ENCODE measurements around the gene ZNF91. TPM values are rescaled to one million over a fixed set of nuclear protein-coding genes. Genes with fewer than 3 reads are reported as not detected.
"Not testable (repeated sequence)": the region's sequence is repeated elsewhere in the genome, so short reads cannot be mapped to it uniquely, and the experiment has no call there.

The ZNF91 gene
- polyA plus RNA-seq, 1 donor = 28.7 TPM

DNA sequence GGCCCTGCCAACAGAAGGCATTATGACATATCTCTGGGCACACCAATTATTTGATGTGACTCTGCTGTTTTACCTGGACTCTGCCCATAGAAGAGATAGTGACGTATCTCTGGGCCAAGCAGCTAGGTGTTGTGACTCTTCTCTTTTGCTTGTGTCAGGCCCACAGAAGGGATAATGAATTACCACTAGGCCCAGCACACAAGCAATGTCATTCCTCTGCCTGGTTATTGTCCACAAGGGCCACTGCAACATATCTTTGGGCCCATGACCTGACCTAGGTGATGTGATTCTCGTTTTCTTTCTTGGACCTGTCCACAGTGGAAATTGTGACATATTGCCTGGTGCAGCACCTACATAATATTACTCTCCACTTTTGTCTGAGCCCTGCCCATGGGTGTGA is 80.0 kb downstream of the ZNF91 start:
- no peak for DNase-seq

DNA sequence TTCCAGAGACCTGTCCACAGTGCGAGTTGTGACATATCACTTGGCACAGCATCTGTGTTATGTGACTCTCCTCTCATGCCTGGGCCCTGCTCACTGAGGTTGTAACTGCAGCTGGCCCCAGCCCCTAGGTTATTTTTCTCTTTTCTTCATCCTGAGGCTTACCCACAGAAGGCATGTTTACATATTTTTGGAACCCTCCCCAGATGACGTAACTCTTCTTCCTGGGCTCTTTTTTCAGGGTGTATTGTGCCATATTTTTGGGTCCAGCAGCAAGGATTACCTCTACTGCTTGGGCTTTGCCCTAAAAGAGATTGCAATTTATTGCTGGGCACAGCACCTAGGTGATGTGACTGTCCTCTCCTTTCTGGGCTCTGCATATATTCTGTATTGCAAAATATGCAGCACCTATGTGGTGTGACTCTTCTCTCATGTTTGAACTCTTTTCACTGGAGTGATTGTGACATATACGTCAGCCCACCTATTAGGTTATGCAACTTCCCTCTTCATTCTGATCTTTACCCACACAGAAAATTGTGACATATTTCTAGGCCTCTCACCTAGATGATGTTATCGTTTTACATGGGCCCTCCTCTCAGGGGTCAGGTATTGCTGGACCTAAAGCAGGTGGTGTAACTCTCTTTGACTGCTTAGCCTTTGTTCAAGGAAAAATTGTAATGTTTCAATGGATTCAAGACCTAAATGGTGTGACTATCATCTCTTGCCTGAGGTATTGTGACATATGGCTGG is 80.6 kb downstream of the ZNF91 start:
- no peak for DNase-seq

DNA sequence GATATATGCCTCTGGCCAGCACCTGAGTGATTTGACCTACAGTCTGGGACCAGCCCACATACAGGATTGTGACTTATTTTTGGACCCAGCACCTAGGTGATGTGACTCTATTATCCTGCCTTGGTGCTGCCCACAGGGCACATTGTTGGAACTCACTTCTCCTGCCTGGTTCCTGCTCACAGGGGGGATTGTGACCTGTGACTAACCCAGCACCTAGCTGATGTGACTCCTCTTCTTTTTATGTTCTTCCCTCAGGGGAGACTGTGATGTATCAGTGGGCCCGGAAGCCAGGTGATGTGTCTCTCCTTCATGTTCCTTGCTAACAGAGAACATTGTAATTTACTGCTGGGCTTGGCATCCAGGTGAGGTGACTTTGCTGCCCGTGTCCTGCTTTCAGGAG is 82.1 kb downstream of the ZNF91 start:
- no peak for DNase-seq

DNA sequence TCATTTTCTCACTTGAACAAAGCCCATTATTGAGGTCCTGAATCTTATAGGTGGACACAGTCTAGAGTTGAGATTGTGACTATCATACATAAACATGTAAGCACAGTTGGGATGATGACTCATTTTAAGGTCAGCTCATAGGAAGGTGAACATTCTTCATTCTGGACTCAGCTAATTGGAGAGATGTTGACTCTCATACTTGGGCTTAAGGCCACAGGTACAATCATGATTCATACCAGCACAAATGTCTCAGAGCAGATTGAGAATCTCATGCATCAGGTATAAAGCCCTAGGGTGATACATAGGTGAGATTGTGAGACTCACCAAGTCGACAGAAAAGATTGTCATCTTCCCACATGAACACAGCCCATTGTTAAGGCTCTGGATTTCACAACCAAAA is 82.8 kb downstream of the ZNF91 start:
- no peak for DNase-seq

DNA sequence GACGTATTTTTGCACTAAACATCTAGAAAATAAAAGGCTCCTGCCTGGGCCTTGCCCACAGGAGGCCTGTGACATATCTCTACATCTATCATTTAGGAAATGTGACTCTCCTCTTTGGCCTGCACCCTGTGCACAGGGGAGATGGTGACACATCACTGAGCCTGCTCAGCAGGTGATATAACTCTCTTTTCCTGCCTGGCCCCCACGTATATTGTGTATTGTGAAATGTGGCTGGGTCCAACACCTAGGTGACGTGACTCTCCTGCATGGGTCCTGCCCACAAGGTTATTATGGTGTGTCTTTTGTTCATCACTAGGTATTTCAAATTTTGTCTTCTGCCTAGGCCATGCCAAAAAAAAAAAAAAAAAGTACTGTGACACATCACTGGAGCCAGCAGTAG is 83.7 kb downstream of the ZNF91 start:
- DNase-seq = no peak

DNA sequence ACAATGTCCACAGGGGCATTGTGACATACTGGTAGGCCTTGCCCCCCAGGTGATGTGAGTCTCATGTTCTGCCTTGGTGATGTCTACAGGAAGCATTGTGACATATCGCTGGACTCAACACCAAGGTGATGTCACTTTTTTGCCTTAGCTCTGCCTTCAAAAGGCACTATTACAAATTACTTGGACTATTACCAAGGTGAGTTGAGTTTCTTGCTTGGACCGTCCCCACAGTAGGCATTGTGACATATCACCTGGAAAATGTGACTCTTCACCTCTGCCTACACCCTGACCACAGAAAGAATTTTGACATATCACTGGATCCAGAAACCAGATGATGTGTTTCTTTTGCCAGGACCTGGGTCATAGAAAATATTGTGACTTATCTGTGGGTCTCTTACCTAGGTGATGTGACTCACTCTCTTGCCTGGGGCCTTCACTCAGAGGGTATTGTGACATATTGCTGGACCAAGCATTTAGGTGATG is 84.5 kb downstream of the ZNF91 start:
- DNase-seq = no peak

DNA sequence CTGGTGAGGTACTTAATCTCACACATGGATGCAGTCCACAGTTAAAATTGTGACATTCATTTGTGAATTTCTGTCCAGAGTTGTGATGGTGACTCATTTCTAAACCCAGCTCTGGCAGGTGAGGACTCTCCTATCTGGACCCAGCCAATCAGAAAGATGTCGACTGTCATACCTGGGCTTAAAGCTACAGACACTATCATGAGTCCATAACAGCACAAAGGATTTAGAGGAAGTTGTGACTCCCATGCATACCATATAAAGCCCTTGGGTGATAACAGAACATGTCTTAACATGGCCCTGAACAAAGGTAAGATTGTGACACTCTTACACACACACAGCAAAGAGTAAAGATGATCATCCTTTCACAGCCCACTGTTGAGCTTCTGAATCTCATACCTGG is 85.3 kb downstream of the ZNF91 start:
- no peak for DNase-seq

DNA sequence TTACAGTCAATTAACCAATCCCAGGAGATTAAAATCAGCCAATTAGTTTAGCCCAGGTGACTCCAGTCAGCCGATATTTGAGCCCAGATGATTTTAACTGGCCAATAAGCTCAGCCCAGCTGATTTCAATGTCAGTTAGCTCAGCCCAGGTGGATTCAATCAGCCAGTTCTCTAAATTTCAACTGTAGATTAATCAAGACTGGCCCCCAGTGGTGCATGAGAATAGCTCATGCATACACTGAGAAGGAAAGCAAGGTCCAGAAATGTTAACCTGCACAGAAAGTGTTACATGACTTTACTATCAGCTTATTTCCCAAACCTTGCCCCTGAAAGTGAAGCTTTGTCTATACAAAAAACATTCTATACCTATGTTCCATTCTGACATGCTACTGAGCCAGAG is 89.7 kb downstream of the ZNF91 start:
- DNase-seq = no peak

DNA sequence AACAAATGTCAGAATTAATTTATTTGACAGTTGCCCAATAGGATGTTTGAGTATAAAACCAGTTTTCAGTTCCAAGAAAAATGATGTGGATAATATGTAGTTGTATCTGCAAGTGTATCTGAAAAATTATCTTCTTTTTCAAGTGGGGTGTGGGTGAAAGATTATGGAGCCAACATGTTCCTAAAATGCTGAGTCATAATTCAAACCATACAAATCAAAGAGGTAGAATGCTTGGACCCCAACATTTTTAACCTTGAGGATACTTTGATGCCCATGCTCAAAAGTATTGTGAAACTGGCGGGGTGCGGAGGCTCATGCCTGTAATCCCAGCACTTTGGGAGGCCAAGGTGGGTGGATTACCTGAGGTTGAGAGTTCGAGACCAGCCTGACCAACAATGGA is 91.0 kb downstream of the ZNF91 start:
- DNase-seq = no peak

DNA sequence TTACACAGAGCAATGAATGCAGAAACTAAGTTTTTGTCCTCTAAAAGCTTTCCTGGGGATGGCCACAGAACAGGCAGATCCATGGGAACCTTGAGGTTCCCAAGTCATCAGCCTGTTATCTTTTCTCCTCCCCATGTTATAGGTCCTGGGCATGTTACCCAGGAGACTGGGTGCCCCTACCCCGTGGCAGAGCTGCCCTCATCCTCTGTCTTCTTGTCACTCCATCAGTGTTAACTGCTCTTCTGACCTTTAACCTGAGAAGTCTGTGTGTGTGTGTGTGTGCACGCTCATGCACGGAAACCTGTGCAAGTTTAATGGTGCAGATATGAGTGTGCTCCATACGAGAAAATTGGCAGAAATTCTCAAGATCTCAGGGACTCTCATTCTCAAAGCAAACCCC is 101.1 kb downstream of the ZNF91 start:
- no peak for DNase-seq

DNA sequence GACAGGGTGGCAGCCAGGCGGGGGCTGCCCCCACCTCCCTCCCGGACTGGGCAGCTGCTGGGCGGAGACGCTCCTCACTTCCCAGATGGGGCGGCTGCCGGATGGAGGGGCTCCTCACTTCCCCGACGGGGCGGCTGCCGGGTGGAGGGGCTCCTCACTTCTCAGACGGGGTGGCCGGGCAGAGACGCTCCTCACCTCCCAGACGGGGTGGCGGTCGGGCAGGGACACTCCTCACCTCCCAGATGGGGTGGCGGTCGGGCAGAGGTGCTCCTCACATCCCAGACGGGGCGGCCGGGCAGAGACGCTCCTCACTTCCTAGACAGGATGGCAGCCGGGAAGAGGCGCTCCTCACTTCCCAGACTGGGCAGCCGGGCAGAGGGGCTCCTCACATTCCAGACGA is 105.3 kb downstream of the ZNF91 start:
- not testable (repeated sequence) for DNase-seq

Other genes with a start within 250 kb of the ZNF91 start
- gene ZNF724, start 145.1 kb downstream of the ZNF91 start, polyA plus RNA-seq (ENCODE audit: insufficient read length) = 2.4 TPM